MM.1S (cell line): Measurements from ENCODE around the gene MBP.

ENCODE experiments used
- EZH2 ChIP-seq: fragments of 300-600 bp; sonication (generic); optimal IDR thresholded peaks from 2 replicates; pipeline ENCODE3; 2017; ENCODE audit warnings: low read depth, mild to moderate bottlenecking, antibody characterized with exemption, low read length, mixed read lengths
- EZH2phosphoT487 ChIP-seq: fragments of 300-600 bp; sonication (generic); IDR thresholded peaks from 2 replicates; pipeline ENCODE4 v1.6.1; 2018; ENCODE audit warnings: antibody characterized with exemption, low read length
- TF ChIP-seq, protein P1 (sequence below): fragments of 300-600 bp; sonication (generic); IDR thresholded peaks from 2 replicates; pipeline ENCODE4 v1.5.1; 2016; ENCODE audit warnings: antibody characterized with exemption, low read length, mixed read lengths

- TF ChIP-seq, protein P1, sequence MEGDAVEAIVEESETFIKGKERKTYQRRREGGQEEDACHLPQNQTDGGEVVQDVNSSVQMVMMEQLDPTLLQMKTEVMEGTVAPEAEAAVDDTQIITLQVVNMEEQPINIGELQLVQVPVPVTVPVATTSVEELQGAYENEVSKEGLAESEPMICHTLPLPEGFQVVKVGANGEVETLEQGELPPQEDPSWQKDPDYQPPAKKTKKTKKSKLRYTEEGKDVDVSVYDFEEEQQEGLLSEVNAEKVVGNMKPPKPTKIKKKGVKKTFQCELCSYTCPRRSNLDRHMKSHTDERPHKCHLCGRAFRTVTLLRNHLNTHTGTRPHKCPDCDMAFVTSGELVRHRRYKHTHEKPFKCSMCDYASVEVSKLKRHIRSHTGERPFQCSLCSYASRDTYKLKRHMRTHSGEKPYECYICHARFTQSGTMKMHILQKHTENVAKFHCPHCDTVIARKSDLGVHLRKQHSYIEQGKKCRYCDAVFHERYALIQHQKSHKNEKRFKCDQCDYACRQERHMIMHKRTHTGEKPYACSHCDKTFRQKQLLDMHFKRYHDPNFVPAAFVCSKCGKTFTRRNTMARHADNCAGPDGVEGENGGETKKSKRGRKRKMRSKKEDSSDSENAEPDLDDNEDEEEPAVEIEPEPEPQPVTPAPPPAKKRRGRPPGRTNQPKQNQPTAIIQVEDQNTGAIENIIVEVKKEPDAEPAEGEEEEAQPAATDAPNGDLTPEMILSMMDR: no peak
- no peak for TF ChIP-seq EZH2
- no peak for TF ChIP-seq EZH2phosphoT487
These were observed 176.9 kb downstream of the MBP start for GRCh38 chr18:76955524-76956170.
